Measurements from ENCODE around the gene SVEP1. TPM values are rescaled to one million over a fixed set of nuclear protein-coding genes. Genes with fewer than 3 reads are reported as not detected.
"Not testable (repeated sequence)": the region's sequence is repeated elsewhere in the genome, so short reads cannot be mapped to it uniquely, and the experiment has no call there.

The SVEP1 gene
- total RNA-seq, 4 donors from 2014 or later = 0.99 to 31.7 (median 7.9) TPM

GRCh38 chr9:110531776-110532175 lies 47.8 kb downstream of the SVEP1 start:
- Histone ChIP-seq H3K36me3 (no peaks in the 10 kb centered on the region), H3K4me1 (peaks cover 0 to 6% (median 0%) of the 10 kb centered on the region in 3 donors), H3K27ac (no peak overlapping the region), H3K9me3 (no peaks in the 10 kb centered on the region), H3K4me3 (no peak overlapping the region), H3K27me3 (no peaks in the 10 kb centered on the region)
- no peak for TF ChIP-seq CTCF (IDR thresholded peaks at IDR 0.05)
- no peak for TF ChIP-seq POLR2A (IDR thresholded peaks at IDR 0.05)
- no peak for DNase-seq
- intact Hi-C loops (cut with DNase I) = no loop called here

- H3K27me3 ChIP-seq; H3K27ac ChIP-seq; H3K4me3 ChIP-seq; intact Hi-C loops (cut with DNase I); DNase-seq; H3K36me3 ChIP-seq; H3K9me3 ChIP-seq; H3K4me1 ChIP-seq: not testable (repeated sequence)
- 29% methylated on average over 1 of the region's 1 CpG for WGBS, 2 donors
These were observed 48.3 kb downstream of the SVEP1 start for GRCh38 chr9:110531241-110531640.

GRCh38 chr9:110528645-110529044 lies 50.9 kb downstream of the SVEP1 start:
- DNase-seq = no peak
- H3K27ac ChIP-seq = no peak overlapping the region
- TF ChIP-seq POLR2A (IDR thresholded peaks at IDR 0.05) (no peak), CTCF (IDR thresholded peaks at IDR 0.05) (no peak)
- no peaks in the 10 kb centered on the region for H3K4me1 ChIP-seq
- H3K4me3 ChIP-seq = no peak overlapping the region
- intact Hi-C loops (cut with DNase I) = no loop called here
- H3K36me3 ChIP-seq = no peaks in the 10 kb centered on the region
- H3K27me3 ChIP-seq = no peaks in the 10 kb centered on the region
- H3K9me3 ChIP-seq = no peaks in the 10 kb centered on the region

GRCh38 chr9:110526426-110526825 lies 53.1 kb downstream of the SVEP1 start:
- 34 to 41% methylated on average over 1 of the region's 1 CpG for WGBS, 2 donors
- DNase-seq = no peak
- no peak for TF ChIP-seq POLR2A (IDR thresholded peaks at IDR 0.05)
- TF ChIP-seq CTCF (IDR thresholded peaks at IDR 0.05) = no peak
- intact Hi-C loops (cut with DNase I) = no loop called here
- Histone ChIP-seq H3K27ac (no peak overlapping the region), H3K9me3 (no peaks in the 10 kb centered on the region), H3K36me3 (no peaks in the 10 kb centered on the region), H3K27me3 (no peaks in the 10 kb centered on the region), H3K4me3 (no peak overlapping the region), H3K4me1 (no peaks in the 10 kb centered on the region)

- peak overlapping the region in 1 of 4 donors; percentile 0 for H3K27ac ChIP-seq
- no peaks in the 10 kb centered on the region for H3K36me3 ChIP-seq
- no peaks in the 10 kb centered on the region for H3K27me3 ChIP-seq
- no peak overlapping the region for H3K4me3 ChIP-seq
- H3K9me3 ChIP-seq = no peaks in the 10 kb centered on the region
- 44 to 64% methylated on average over 2 of the region's 2 CpGs for WGBS, 2 donors
- intact Hi-C loops (cut with DNase I) = no loop called here
- no peaks in the 10 kb centered on the region for H3K4me1 ChIP-seq
- TF ChIP-seq CTCF (IDR thresholded peaks at IDR 0.05) (no peak), POLR2A (IDR thresholded peaks at IDR 0.05) (no peak)
- DNase-seq = no peak
These were observed 58.3 kb downstream of the SVEP1 start for GRCh38 chr9:110521206-110521605.

- Histone ChIP-seq H3K36me3 (no peaks in the 10 kb centered on the region), H3K4me3 (no peak overlapping the region), H3K27me3 (no peaks in the 10 kb centered on the region), H3K27ac (no peak overlapping the region), H3K9me3 (no peaks in the 10 kb centered on the region), H3K4me1 (no peaks in the 10 kb centered on the region)
- TF ChIP-seq CTCF (IDR thresholded peaks at IDR 0.05) (no peak), POLR2A (IDR thresholded peaks at IDR 0.05) (no peak)
- no peak for DNase-seq
- intact Hi-C loops (cut with DNase I) = no loop called here
- 53% methylated on average over 6 of the region's 6 CpGs for WGBS, 2 donors
These were observed 59.3 kb downstream of the SVEP1 start for GRCh38 chr9:110520120-110520701.
